Left lung (tissue), 10 donors: Measurements from ENCODE around the gene KCNAB1. TPM values are rescaled to one million over a fixed set of nuclear protein-coding genes. Genes with fewer than 3 reads are reported as not detected.

Experiments used
- ATAC-seq: fragments of 200-7000 bp; cut with Tn5 transposase; one replicate; pipeline ENCODE4 v1.9.1; 2020; ENCODE audit warnings: moderate library complexity
- DNase-seq, 4 donors: peaks; one replicate each; pipeline ENCODE4 v3.0.0-alpha.2; 2013 to 2020
- H3K27ac ChIP-seq, 2 donors: fragments of 200-600 bp; sonication (generic) in 1 of 2; one replicate each; pipeline versions ENCODE4 v1.5.0 to v1.8.0; 2020 to 2021
- H3K27me3 ChIP-seq, 2 donors: fragments of 200-600 bp; sonication (generic) in 1 of 2; one replicate each; pipeline versions ENCODE4 v1.5.0 to v1.8.0; 2020 to 2021
- H3K36me3 ChIP-seq, 2 donors: fragments of 200-600 bp; sonication (generic) in 1 of 2; one replicate each; pipeline versions ENCODE4 v1.5.0 to v1.8.0; 2020 to 2021
- H3K4me1 ChIP-seq, 2 donors: fragments of 200-600 bp; one replicate each; pipeline ENCODE4 v1.8.0; 2021
- H3K4me3 ChIP-seq, 2 donors: fragments of 200-600 bp; sonication (generic) in 1 of 2; one replicate each; pipeline versions ENCODE4 v1.5.0 to v1.8.0; 2020 to 2021; ENCODE audit warnings: mild to moderate bottlenecking in 1 of 2
- H3K9me3 ChIP-seq, 2 donors: fragments of 200-600 bp; sonication (generic) in 1 of 2; one replicate each; pipeline versions ENCODE4 v1.5.0 to v1.8.0; 2020 to 2021
- intact Hi-C, 2 donors: fragments of 100-400 bp; cut with DNase I; formaldehyde crosslinking; loops; one replicate each; pipeline versions ENCODE4 v1.11.2 to v1.14.2; 2022
- polyA plus RNA-seq, 6 donors: library from polyadenylated mRNA; unstranded; fragments of 120-200 nt; gene quantifications; one replicate each; pipeline ENCODE4 v1.2.1, GENCODE V29; 2013; ENCODE audit not compliant: insufficient read length in 6 of 6
- total RNA-seq, 2 donors: library from RNA; stranded (reverse); fragmentation: NEBNext Ultra II Directional; extraction: Animal tissue kit (Norgen Biotek cat#: 25700); gene quantifications; one replicate each; pipeline ENCODE4 v1.2.1, GENCODE V29; 2021
- TF ChIP-seq, protein P1 (sequence below), 2 donors: fragments of 200-600 bp; sonication (generic) in 1 of 2; IDR thresholded peaks; one replicate each; pipeline versions ENCODE4 v1.5.0 to v1.8.0; 2021; ENCODE audit warnings: antibody characterized with exemption in 2 of 2
- donor health status: DM: no; HTN: yes; CAD: no.
- donor health status: DM: no; HTN: no; CAD: no.

The KCNAB1 gene
- total and polyA plus RNA-seq, 8 donors, result 0.58 to 1.7 (median 1.5) TPM

DNA sequence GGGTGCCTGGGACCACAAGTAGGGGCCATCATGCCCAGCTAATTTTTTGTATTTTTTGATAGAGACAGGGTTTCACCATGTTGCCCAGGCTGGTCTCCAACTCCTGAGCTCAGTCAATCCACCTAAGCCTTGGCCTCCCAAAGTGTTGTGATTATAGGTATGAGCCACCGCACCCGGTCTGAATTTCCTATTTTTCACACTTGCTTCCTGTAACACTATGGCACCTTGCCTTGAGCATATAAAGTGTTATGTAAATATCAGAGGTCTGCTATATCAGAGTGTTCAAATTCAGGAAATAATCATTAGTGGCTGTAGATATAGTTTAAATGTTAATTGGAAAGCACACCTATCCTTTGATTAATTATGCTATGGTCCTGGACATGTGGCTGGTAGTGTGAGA lies 165.2 kb downstream of the KCNAB1 start:
- H3K27ac ChIP-seq, result no peak overlapping the region
- H3K27me3 ChIP-seq, result peaks cover 10 to 32% of the 10 kb centered on the region in 2 donors
- H3K36me3 ChIP-seq, result no peaks in the 10 kb centered on the region
- H3K4me1 ChIP-seq, result no peaks in the 10 kb centered on the region
- no peak overlapping the region for H3K4me3 ChIP-seq
- ATAC-seq, result no peak
- intact Hi-C loops, result no loop called here
- TF ChIP-seq, protein P1, sequence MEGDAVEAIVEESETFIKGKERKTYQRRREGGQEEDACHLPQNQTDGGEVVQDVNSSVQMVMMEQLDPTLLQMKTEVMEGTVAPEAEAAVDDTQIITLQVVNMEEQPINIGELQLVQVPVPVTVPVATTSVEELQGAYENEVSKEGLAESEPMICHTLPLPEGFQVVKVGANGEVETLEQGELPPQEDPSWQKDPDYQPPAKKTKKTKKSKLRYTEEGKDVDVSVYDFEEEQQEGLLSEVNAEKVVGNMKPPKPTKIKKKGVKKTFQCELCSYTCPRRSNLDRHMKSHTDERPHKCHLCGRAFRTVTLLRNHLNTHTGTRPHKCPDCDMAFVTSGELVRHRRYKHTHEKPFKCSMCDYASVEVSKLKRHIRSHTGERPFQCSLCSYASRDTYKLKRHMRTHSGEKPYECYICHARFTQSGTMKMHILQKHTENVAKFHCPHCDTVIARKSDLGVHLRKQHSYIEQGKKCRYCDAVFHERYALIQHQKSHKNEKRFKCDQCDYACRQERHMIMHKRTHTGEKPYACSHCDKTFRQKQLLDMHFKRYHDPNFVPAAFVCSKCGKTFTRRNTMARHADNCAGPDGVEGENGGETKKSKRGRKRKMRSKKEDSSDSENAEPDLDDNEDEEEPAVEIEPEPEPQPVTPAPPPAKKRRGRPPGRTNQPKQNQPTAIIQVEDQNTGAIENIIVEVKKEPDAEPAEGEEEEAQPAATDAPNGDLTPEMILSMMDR (IDR thresholded peaks at IDR 0.05), result no peak
- no peak for DNase-seq
- no peaks in the 10 kb centered on the region for H3K9me3 ChIP-seq

DNA sequence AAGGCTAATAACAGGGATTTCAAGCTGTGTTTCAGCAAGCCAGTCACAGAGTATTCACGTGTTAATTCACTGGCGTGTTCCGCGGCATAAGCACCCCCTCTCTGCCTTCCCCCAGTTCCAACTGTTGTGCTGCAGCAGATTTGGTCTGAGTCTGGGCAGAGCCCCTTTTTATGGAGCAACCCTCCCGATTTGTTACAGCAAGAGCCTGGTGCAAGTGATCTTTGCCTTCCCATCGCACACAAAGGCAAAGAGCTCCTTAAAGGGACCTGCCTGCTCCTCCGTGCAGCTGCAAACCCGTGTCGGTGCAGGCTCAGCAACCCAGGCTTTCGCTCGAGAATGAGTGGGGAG lies 170.5 kb downstream of the KCNAB1 start:
- Histone ChIP-seq H3K4me1 (peaks cover 8 to 11% of the 10 kb centered on the region in 2 donors), H3K36me3 (no peaks in the 10 kb centered on the region), H3K27me3 (peaks cover 41 to 65% of the 10 kb centered on the region in 2 donors), H3K27ac (no peak overlapping the region), H3K9me3 (no peaks in the 10 kb centered on the region), H3K4me3 (no peak overlapping the region)
- TF ChIP-seq, protein P1 (IDR thresholded peaks at IDR 0.05), result no peak
- no peak for ATAC-seq
- intact Hi-C loops, result no loop called here
- no peak for DNase-seq

DNA sequence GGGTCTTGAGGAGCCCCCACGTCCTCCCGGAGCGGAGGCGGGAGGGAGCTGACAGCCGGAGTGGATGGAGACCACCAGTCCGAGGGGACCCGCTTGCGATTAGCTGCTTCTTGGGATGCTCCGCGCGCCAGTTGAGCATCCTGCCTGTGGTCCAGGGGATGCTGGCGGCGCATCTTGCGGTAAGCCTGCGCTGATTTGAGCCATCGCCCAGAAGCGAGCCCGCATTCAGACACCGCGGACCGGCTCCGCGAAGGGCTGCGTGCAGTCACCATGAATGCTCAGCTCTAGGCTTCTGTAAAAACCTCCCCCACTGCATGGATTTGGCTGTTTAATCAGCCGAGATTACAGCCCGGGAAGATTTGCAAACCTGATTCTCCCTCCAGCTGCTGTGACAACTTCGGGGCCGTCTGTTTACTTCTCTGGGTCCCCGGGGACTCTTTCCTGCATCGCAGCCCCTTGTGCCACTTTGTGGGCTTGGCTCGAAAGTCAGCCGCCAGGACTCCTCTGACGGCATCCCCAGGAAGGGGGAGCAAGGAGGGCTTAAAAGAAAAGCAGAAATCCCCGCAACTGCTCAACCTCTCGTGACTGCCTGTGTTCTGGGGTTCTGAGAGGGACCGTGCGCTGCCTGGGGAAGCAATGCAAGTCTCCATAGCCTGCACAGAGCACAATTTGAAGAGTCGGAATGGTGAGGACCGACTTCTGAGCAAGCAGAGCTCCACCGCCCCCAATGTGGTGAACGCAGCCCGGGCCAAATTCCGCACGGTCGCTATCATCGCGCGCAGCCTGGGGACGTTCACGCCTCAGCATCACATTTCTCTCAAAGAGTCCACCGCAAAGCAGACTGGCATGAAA lies 171.1 kb downstream of the KCNAB1 start:
- Histone ChIP-seq H3K4me1 (peaks cover 8 to 11% of the 10 kb centered on the region in 2 donors), H3K27ac (no peak overlapping the region), H3K36me3 (no peaks in the 10 kb centered on the region), H3K4me3 (no peak overlapping the region), H3K27me3 (peaks cover 41 to 65% of the 10 kb centered on the region in 2 donors), H3K9me3 (no peaks in the 10 kb centered on the region)
- TF ChIP-seq, protein P1 (IDR thresholded peaks at IDR 0.05), result no peak
- DNase-seq, result peak in 1 of 4 donors; percentile 24
- intact Hi-C loops, result no loop called here
- peak; percentile 25 for ATAC-seq

DNA sequence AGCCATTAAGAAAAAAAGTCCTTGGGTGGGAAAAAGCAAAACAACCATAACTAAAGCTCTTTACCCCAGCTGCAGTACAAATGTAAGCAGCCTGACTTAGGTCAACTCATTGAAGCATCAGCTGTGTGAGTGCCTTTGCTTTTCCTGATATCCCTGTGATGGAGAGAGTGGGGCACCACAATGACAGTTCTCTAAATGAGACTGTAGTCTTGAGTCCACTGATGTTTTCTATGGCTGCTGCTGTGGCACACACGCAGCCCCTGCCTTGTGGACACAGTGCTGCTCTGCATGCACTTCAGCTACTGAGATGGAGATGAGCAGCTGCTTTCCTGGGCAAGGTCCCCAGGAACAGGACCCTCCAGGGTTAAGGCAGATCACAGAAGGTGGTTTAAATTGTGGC lies 173.2 kb downstream of the KCNAB1 start:
- no peak for ATAC-seq
- Histone ChIP-seq H3K27me3 (peaks cover 41 to 53% of the 10 kb centered on the region in 2 donors), H3K36me3 (no peaks in the 10 kb centered on the region), H3K9me3 (no peaks in the 10 kb centered on the region), H3K27ac (no peak overlapping the region), H3K4me3 (no peak overlapping the region), H3K4me1 (peaks cover 8 to 11% of the 10 kb centered on the region in 2 donors)
- intact Hi-C loops, result no loop called here
- TF ChIP-seq, protein P1 (IDR thresholded peaks at IDR 0.05), result no peak
- no peak for DNase-seq

DNA sequence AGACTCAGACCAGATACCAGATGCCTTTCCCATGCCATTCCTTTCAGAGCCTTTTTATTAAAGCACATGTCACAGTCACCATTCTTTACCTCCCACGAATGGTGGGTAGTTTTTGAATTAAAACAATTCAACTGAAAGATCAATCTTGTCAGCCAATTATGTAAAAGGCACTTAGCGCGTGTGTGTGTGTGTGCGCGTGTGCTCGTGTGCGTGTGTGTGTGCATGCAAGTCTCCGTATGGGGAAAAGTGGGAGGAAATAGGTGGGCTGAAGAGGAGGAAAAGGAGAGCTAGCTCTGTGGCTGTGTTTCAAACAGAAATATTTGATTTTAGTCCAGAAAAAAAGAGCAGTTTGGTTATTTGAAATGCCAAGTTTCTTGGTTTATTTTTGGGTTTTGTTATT lies 177.2 kb downstream of the KCNAB1 start:
- Histone ChIP-seq H3K27ac (no peak overlapping the region), H3K4me1 (peaks cover 0 to 10% of the 10 kb centered on the region in 2 donors), H3K36me3 (no peaks in the 10 kb centered on the region), H3K27me3 (peaks cover 11 to 13% of the 10 kb centered on the region in 2 donors), H3K4me3 (no peak overlapping the region), H3K9me3 (no peaks in the 10 kb centered on the region)
- no peak for ATAC-seq
- TF ChIP-seq, protein P1 (IDR thresholded peaks at IDR 0.05), result no peak
- DNase-seq, result no peak
- intact Hi-C loops, result no loop called here
